ENCODE results near the gene REM1.

- no peak for TF ChIP-seq EZH2 (IDR thresholded peaks at IDR 0.05; ENCODE audit: insufficient read depth, poor library complexity, severe bottlenecking)
- TF ChIP-seq EZH2phosphoT487 (IDR thresholded peaks at IDR 0.05; ENCODE audit: insufficient read depth, low read depth) = no peak
Measured at GRCh38 chr20:31454361-31454760, 20.7 kb upstream of the REM1 start.

Measured in GM23248 (cell line).